Fibroblast of lung (primary cell): ENCODE data around the gene HAUS6.

Experiments used
- EZH2 ChIP-seq: IDR thresholded peaks from 2 replicates; pipeline ENCODE4 v1.5.1; 2012; ENCODE audit warnings: low read length, control low read depth, mild to moderate bottlenecking; ENCODE audit errors: missing control alignments
- TF ChIP-seq, protein P1 (sequence below), 2 donors: IDR thresholded peaks in 1 of 2; conservative IDR thresholded peaks in 1 of 2; 1 replicate in 1 of 2; 2 replicates in 1 of 2; pipeline ENCODE4 v1.5.1; 2011 to 2012; ENCODE audit warnings: low read length in 2 of 2, control low read depth in 1 of 2, inconsistent platforms in 1 of 2, low read depth in 1 of 2, mild to moderate bottlenecking in 1 of 2

DNA sequence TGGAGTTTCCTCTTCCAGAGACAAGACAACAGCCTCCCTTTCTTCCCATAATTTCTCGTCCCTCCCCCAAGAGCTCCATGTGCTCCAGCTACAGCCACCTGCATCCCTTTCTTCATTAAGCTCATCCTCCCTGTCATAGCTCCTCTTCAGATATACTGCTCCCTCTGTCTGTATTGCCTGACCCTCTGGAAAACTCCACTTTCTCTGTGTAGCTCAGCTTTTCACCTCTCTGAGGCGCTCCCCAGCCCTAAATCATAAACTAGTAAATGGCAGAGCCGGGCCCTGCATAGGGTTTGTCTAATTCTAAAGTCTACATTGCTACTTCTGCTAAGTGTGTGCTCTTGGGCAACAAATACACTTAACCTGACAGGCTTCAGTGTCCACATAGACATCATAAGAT lies 33.4 kb upstream of the HAUS6 start:
- no peak for TF ChIP-seq EZH2
- TF ChIP-seq, protein P1, sequence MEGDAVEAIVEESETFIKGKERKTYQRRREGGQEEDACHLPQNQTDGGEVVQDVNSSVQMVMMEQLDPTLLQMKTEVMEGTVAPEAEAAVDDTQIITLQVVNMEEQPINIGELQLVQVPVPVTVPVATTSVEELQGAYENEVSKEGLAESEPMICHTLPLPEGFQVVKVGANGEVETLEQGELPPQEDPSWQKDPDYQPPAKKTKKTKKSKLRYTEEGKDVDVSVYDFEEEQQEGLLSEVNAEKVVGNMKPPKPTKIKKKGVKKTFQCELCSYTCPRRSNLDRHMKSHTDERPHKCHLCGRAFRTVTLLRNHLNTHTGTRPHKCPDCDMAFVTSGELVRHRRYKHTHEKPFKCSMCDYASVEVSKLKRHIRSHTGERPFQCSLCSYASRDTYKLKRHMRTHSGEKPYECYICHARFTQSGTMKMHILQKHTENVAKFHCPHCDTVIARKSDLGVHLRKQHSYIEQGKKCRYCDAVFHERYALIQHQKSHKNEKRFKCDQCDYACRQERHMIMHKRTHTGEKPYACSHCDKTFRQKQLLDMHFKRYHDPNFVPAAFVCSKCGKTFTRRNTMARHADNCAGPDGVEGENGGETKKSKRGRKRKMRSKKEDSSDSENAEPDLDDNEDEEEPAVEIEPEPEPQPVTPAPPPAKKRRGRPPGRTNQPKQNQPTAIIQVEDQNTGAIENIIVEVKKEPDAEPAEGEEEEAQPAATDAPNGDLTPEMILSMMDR (conservative IDR thresholded peaks at IDR 0.05 in 1 of 2, IDR thresholded peaks at IDR 0.05 in 1 of 2; ENCODE audit: low read depth in 1 of 2, low read length in 2 of 2): no peak
